Activated CD4-positive, alpha-beta T cell treated with anti-CD3 and anti-CD28 coated beads, Interleukin-2, amount 10 ng/mL, durations not matched to agents 24 days and 14 days (primary cell): Measurements from ENCODE around the gene CALM1. TPM values are rescaled to one million over a fixed set of nuclear protein-coding genes. Genes with fewer than 3 reads are reported as not detected.

Experiments
- DNase-seq: peaks from one replicate; pipeline ENCODE4 v3.0.0; 2022
- H3K27ac Mint-ChIP-seq: one replicate; pipeline ENCODE4 v1.8.0; 2022; ENCODE audit warnings: mild to moderate bottlenecking, mixed read lengths
- H3K27me3 Mint-ChIP-seq: one replicate; pipeline ENCODE4 v1.8.0; 2022; ENCODE audit warnings: mixed read lengths
- H3K36me3 Mint-ChIP-seq: one replicate; pipeline ENCODE4 v1.8.0; 2022; ENCODE audit warnings: low read depth, mild to moderate bottlenecking, mixed read lengths
- H3K4me1 Mint-ChIP-seq: one replicate; pipeline ENCODE4 v1.8.0; 2021; ENCODE audit warnings: mixed read lengths
- H3K4me3 Mint-ChIP-seq: one replicate; pipeline ENCODE4 v1.8.0; 2022; ENCODE audit warnings: mild to moderate bottlenecking, moderate library complexity, mixed read lengths
- H3K9me3 Mint-ChIP-seq: one replicate; pipeline ENCODE4 v1.8.0; 2021; ENCODE audit warnings: mixed read lengths
- intact Hi-C: fragments of 100-400 bp; cut with micrococcal nuclease; formaldehyde crosslinking; loops from one replicate; pipeline ENCODE4 v1.15.1; 2023
- total RNA-seq: library from RNA; stranded (reverse); gene quantifications from 2 replicates; pipeline ENCODE4 v1.2.3, GENCODE V29; 2022

The CALM1 gene
- total RNA-seq, 1 donor from 2014 or later = 471 TPM

- Mint-ChIP-seq H3K4me3 (no peak overlapping the region), H3K27ac (no peak overlapping the region), H3K4me1 (peaks cover 5% of the 10 kb centered on the region), H3K36me3 (no peaks in the 10 kb centered on the region), H3K9me3 (no peaks in the 10 kb centered on the region), H3K27me3 (peaks cover 7% of the 10 kb centered on the region)
- intact Hi-C loops = no loop called here
- no peak for DNase-seq
Observed at GRCh38 chr14:90447720-90448497, 51.1 kb downstream of the CALM1 start.

- peaks cover 5% of the 10 kb centered on the region for H3K4me1 Mint-ChIP-seq
- no peak overlapping the region for H3K27ac Mint-ChIP-seq
- H3K36me3 Mint-ChIP-seq = no peaks in the 10 kb centered on the region
- DNase-seq = no peak
- peaks cover 7% of the 10 kb centered on the region for H3K27me3 Mint-ChIP-seq
- intact Hi-C loops = no loop called here
- H3K9me3 Mint-ChIP-seq = no peaks in the 10 kb centered on the region
- no peak overlapping the region for H3K4me3 Mint-ChIP-seq
Observed at GRCh38 chr14:90449411-90449810, 52.6 kb downstream of the CALM1 start.

DNA sequence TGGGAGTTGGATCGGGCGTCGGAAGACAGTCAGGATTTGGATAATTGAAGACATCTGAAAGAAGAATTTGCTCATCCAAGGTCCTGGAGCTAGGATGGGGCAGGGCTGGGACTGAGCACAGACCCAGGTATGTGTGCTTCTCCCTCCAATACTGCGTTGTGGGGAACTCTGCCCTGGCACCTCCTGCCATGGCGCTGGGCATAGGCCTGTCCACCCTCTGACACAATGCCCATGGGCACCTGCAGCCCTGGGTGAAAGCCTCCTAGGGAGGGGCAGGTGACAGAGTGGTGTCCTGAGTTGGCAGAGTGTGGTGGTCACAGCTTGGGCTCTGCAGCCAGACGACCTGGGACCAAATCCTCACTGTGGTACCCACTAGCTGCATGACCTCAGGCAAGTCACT, 53.3 kb downstream of the CALM1 start:
- intact Hi-C loops = no loop called here
- Mint-ChIP-seq H3K4me3 (no peak overlapping the region), H3K27me3 (peaks cover 5% of the 10 kb centered on the region), H3K4me1 (peaks cover 5% of the 10 kb centered on the region), H3K36me3 (no peaks in the 10 kb centered on the region), H3K9me3 (no peaks in the 10 kb centered on the region), H3K27ac (no peak overlapping the region)
- no peak for DNase-seq

GRCh38 chr14:90450667-90451066, 53.8 kb downstream of the CALM1 start:
- no peak overlapping the region for H3K27ac Mint-ChIP-seq
- no peak for DNase-seq
- no peaks in the 10 kb centered on the region for H3K36me3 Mint-ChIP-seq
- no peak overlapping the region for H3K4me3 Mint-ChIP-seq
- intact Hi-C loops = no loop called here
- H3K27me3 Mint-ChIP-seq = peaks cover 5% of the 10 kb centered on the region
- H3K9me3 Mint-ChIP-seq = no peaks in the 10 kb centered on the region
- H3K4me1 Mint-ChIP-seq = peaks cover 5% of the 10 kb centered on the region

GRCh38 chr14:90451443-90451842, 54.6 kb downstream of the CALM1 start:
- H3K4me3 Mint-ChIP-seq = no peak overlapping the region
- intact Hi-C loops = no loop called here
- peaks cover 5% of the 10 kb centered on the region for H3K4me1 Mint-ChIP-seq
- no peaks in the 10 kb centered on the region for H3K9me3 Mint-ChIP-seq
- DNase-seq = no peak
- no peak overlapping the region for H3K27ac Mint-ChIP-seq
- peaks cover 5% of the 10 kb centered on the region for H3K27me3 Mint-ChIP-seq
- no peaks in the 10 kb centered on the region for H3K36me3 Mint-ChIP-seq

- H3K27ac Mint-ChIP-seq = no peak overlapping the region
- H3K9me3 Mint-ChIP-seq = no peaks in the 10 kb centered on the region
- H3K4me3 Mint-ChIP-seq = no peak overlapping the region
- peaks cover 3% of the 10 kb centered on the region for H3K27me3 Mint-ChIP-seq
- DNase-seq = no peak
- H3K36me3 Mint-ChIP-seq = no peaks in the 10 kb centered on the region
- intact Hi-C loops = no loop called here
- peaks cover 5% of the 10 kb centered on the region for H3K4me1 Mint-ChIP-seq
Observed at GRCh38 chr14:90451961-90452360, 55.1 kb downstream of the CALM1 start.

DNA sequence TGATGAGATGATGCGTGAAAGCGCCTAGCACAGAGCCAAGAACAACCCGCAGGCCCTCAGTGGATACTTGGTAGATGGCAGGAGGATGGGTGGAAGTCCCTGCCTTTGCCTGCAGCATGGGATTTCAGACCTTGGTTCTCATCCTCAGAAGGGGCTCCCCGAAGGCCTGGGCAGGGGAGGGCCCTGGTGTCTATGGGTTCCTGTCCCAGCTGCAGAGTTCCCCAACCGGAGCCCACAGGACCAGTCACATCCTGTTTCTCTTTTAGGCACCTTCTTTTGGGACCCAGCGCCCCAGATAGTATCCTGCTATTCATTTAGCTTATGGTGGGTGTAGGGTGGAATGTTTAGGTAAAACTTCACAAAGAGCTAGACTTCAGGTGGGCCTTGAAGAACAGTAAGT, 55.5 kb downstream of the CALM1 start:
- Mint-ChIP-seq H3K9me3 (no peaks in the 10 kb centered on the region), H3K4me3 (no peak overlapping the region), H3K27ac (no peak overlapping the region), H3K36me3 (no peaks in the 10 kb centered on the region), H3K4me1 (peaks cover 5% of the 10 kb centered on the region), H3K27me3 (peaks cover 3% of the 10 kb centered on the region)
- intact Hi-C loops = no loop called here
- DNase-seq = peak; percentile 58

DNA sequence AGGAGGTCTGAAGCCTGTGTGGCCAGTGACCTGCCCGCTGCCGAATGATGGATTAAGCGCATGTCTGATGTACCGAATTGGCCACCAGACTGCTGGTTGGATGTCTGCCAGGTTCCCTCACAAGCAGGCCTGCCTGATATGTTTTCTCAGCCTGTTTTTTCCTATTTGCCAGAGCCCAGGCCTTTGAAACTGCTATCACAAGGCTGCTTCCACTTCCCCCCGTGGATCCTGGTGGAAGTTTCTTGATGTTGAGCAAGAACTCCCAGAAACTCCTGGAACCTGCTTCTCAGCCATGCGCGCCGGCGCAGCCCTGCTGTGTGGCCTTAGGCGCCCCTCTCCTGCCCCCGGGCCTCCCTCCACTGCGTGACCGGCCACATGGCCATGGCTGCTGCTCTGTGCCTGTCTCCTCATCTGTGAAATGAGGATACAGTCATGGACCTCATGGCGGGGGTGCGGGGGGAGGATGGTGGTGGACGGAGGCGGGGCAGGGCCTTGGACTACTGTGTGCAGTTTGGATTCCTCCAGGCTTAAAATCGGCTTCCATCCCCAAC, 56.6 kb downstream of the CALM1 start:
- Mint-ChIP-seq H3K9me3 (no peaks in the 10 kb centered on the region), H3K27ac (no peak overlapping the region), H3K36me3 (no peaks in the 10 kb centered on the region), H3K27me3 (peaks cover 2% of the 10 kb centered on the region), H3K4me1 (peaks cover 5% of the 10 kb centered on the region), H3K4me3 (no peak overlapping the region)
- intact Hi-C loops = no loop called here
- no peak for DNase-seq

- DNase-seq = peak; percentile 58
Observed at GRCh38 chr14:90454041-90455000, 57.5 kb downstream of the CALM1 start.

GRCh38 chr14:90455100-90455571, 58.3 kb downstream of the CALM1 start:
- Mint-ChIP-seq H3K27ac (no peak overlapping the region), H3K4me3 (no peak overlapping the region), H3K9me3 (no peaks in the 10 kb centered on the region), H3K4me1 (peaks cover 5% of the 10 kb centered on the region), H3K27me3 (no peaks in the 10 kb centered on the region), H3K36me3 (no peaks in the 10 kb centered on the region)
- DNase-seq = no peak
- intact Hi-C loops = no loop called here

More at GRCh38 chr14:90454041-90455000, 57.5 kb downstream of the CALM1 start:
- no peak overlapping the region for H3K4me3 Mint-ChIP-seq
- peaks cover 5% of the 10 kb centered on the region for H3K4me1 Mint-ChIP-seq
- no peaks in the 10 kb centered on the region for H3K9me3 Mint-ChIP-seq
- intact Hi-C loops = no loop called here
- peaks cover 2% of the 10 kb centered on the region for H3K27me3 Mint-ChIP-seq
- H3K27ac Mint-ChIP-seq = no peak overlapping the region
- H3K36me3 Mint-ChIP-seq = no peaks in the 10 kb centered on the region

DNA sequence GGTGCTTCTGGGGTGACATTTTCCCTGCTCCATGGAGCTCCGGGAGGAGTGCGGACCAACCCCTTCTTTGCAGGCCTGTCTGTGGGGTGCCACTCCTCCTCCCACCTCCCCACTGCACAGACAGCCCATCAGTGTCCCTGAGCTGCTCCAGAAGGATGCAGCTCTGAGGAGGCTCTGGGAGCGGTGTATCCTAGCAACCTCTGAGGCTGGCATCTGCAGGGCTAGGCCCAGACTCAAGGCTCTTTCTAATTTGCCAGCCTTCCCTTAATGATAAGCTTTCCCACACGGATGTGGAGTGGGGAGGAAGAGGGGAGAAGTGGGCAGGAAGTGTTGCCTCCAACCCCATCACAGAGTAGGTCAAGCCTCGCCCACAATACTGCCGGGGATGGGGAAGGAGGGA, 59.7 kb downstream of the CALM1 start:
- H3K4me3 Mint-ChIP-seq = no peak overlapping the region
- DNase-seq = no peak
- H3K36me3 Mint-ChIP-seq = no peaks in the 10 kb centered on the region
- peaks cover 5% of the 10 kb centered on the region for H3K4me1 Mint-ChIP-seq
- no peaks in the 10 kb centered on the region for H3K27me3 Mint-ChIP-seq
- intact Hi-C loops = no loop called here
- no peaks in the 10 kb centered on the region for H3K9me3 Mint-ChIP-seq
- H3K27ac Mint-ChIP-seq = no peak overlapping the region

DNA sequence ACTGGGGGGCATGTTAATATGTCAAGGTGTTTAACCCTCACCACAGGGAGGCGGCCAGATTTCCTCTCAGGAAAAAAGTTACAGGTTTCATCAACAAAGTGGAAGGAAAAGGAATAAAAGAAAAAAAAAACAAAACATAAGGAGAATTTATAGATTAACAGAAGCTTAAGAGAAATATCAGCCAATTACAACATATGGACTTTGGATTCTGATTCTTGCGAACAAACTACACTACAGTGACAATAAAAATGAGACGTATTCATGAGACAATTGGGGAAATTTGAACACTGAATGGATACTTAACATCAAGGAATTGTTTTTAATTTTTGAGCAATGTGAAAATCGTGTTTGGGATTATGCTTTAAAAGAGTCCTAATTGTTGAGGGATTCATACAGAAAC, 60.4 kb downstream of the CALM1 start:
- H3K27ac Mint-ChIP-seq = no peak overlapping the region
- DNase-seq = no peak
- no peaks in the 10 kb centered on the region for H3K9me3 Mint-ChIP-seq
- intact Hi-C loops = no loop called here
- no peaks in the 10 kb centered on the region for H3K36me3 Mint-ChIP-seq
- H3K4me3 Mint-ChIP-seq = no peak overlapping the region
- H3K27me3 Mint-ChIP-seq = no peaks in the 10 kb centered on the region
- peaks cover 5% of the 10 kb centered on the region for H3K4me1 Mint-ChIP-seq
